ENCODE results near the gene SMG6. TPM values are rescaled to one million over a fixed set of nuclear protein-coding genes. Genes with fewer than 3 reads are reported as not detected.
A peak's percentile ranks its signal among the peaks of the same experiment; 100 is the strongest.

Gene SMG6
- total RNA-seq, 1 donor from 2014 or later: 38.1 TPM

GRCh38 chr17:2336215-2336851, 32.7 kb upstream of the SMG6 start, which contains the start of gene TSR1:
Gene TSR1 (minus strand): TSS chr17:2336457. CDS start chr17:2336427, 30 bp downstream.
- peaks cover 10% of the 10 kb centered on the region for H3K27me3 Mint-ChIP-seq (ENCODE audit: unreplicated experiment)
- no peaks in the 10 kb centered on the region for H3K9me3 Mint-ChIP-seq (ENCODE audit: unreplicated experiment)
- TF ChIP-seq CTCF (IDR thresholded peaks at IDR 0.05; ENCODE audit: unreplicated experiment): no peak
- peaks cover 10% of the 10 kb centered on the region for H3K36me3 Mint-ChIP-seq (ENCODE audit: low read depth, unreplicated experiment)
- peak within 1 kb of the TSS; percentile 89 for H3K27ac Mint-ChIP-seq (ENCODE audit: unreplicated experiment)
- DNase-seq (ENCODE audit: low spot score): peak; percentile 91
- peak within 1 kb of the TSS; percentile 99 for H3K4me3 Mint-ChIP-seq (ENCODE audit: unreplicated experiment)
- H3K4me1 Mint-ChIP-seq (ENCODE audit: unreplicated experiment): peaks cover 12% of the 10 kb centered on the region

GRCh38 chr17:2335726-2336214, 32.2 kb upstream of the SMG6 start:
- TF ChIP-seq CTCF (IDR thresholded peaks at IDR 0.05; ENCODE audit: unreplicated experiment): no peak
- H3K9me3 Mint-ChIP-seq (ENCODE audit: unreplicated experiment): no peaks in the 10 kb centered on the region
- peak overlapping the region; percentile 99 for H3K4me3 Mint-ChIP-seq (ENCODE audit: unreplicated experiment)
- H3K36me3 Mint-ChIP-seq (ENCODE audit: low read depth, unreplicated experiment): peaks cover 10% of the 10 kb centered on the region
- peaks cover 10% of the 10 kb centered on the region for H3K27me3 Mint-ChIP-seq (ENCODE audit: unreplicated experiment)
- H3K27ac Mint-ChIP-seq (ENCODE audit: unreplicated experiment): peak overlapping the region; percentile 89
- peak; percentile 16 for DNase-seq (ENCODE audit: low spot score)
- H3K4me1 Mint-ChIP-seq (ENCODE audit: unreplicated experiment): peaks cover 12% of the 10 kb centered on the region

DNA sequence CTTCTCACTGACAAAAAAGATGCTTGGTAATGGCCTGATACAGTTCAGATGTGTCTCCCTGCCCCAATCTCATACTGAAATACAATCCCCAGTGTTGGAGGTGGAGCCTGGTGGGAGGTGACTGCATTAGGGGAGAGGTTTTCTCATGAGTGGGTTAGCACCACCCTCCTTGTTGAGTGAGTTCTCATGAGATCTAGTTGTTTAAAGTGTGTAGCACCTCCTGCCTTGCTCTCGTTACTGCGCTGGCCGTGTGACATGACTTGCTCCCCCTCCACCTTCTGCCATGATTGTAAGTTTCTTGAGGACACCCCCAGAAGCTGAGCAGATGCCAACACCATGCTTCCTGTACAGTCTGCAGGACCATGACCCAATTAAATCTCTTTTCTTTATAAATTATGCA, 27.7 kb upstream of the SMG6 start:
- Mint-ChIP-seq H3K36me3 (ENCODE audit: low read depth, unreplicated experiment) (peaks cover 20% of the 10 kb centered on the region), H3K4me1 (ENCODE audit: unreplicated experiment) (peaks cover 12% of the 10 kb centered on the region), H3K27ac (ENCODE audit: unreplicated experiment) (no peak overlapping the region), H3K4me3 (ENCODE audit: unreplicated experiment) (no peak overlapping the region), H3K27me3 (ENCODE audit: unreplicated experiment) (peaks cover 6% of the 10 kb centered on the region), H3K9me3 (ENCODE audit: unreplicated experiment) (no peaks in the 10 kb centered on the region)
- no peak for DNase-seq (ENCODE audit: low spot score)
- TF ChIP-seq CTCF (IDR thresholded peaks at IDR 0.05; ENCODE audit: unreplicated experiment): no peak

DNA sequence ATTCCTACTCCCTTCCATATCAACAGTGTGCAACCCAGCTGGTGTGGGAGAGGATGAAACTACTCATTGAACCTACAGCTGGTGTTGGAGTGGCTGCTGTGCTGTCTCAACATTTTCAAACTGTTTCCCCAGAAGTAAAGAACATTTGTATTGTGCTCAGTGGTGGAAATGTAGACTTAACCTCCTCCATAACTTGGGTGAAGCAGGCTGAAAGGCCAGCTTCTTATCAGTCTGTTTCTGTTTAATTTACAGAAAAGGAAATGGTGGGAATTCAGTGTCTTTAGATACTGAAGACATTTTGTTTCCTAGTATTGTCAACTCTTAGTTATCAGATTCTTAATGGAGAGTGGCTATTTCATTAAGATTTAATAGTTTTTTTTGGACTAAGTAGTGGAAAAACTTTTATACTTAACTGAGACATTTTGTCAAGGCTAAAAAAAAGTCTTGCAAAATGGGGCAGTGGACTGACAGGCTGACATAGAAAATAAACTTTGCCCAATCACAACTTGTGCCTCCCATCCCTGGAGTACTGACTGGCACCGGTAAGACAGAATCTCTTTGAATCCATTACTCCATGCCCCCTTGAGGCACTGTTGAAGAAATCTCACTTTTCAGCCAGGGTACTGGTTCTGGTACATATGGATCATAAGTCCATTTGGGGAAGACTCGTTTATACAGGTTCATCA, 20.2 kb upstream of the SMG6 start:
- Mint-ChIP-seq H3K36me3 (ENCODE audit: low read depth, unreplicated experiment) (peaks cover 38% of the 10 kb centered on the region), H3K27me3 (ENCODE audit: unreplicated experiment) (peaks cover 2% of the 10 kb centered on the region), H3K4me3 (ENCODE audit: unreplicated experiment) (no peak overlapping the region), H3K9me3 (ENCODE audit: unreplicated experiment) (no peaks in the 10 kb centered on the region), H3K4me1 (ENCODE audit: unreplicated experiment) (no peaks in the 10 kb centered on the region), H3K27ac (ENCODE audit: unreplicated experiment) (no peak overlapping the region)
- DNase-seq (ENCODE audit: low spot score): no peak
- TF ChIP-seq CTCF (IDR thresholded peaks at IDR 0.05; ENCODE audit: unreplicated experiment): no peak

DNA sequence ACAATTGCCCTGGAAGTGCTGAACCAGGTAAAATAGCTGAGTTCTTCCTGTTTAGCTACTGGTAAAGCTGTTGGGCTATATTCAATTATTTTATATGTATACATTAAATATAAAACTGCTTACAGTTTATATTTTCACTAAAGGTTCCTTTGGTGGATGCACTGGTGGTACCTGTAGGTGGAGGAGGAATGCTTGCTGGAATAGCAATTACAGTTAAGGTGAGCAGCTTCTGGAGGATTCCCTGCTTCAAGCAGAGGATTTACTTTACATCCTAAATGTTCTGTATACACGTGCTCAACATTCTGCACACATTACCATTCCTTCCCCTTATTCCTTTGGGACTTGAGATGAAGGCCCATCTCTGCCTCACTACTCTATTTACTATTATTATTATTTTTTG, 17.8 kb upstream of the SMG6 start:
- Mint-ChIP-seq H3K9me3 (ENCODE audit: unreplicated experiment) (no peaks in the 10 kb centered on the region), H3K27ac (ENCODE audit: unreplicated experiment) (no peak overlapping the region), H3K36me3 (ENCODE audit: low read depth, unreplicated experiment) (peaks cover 35% of the 10 kb centered on the region), H3K4me1 (ENCODE audit: unreplicated experiment) (no peaks in the 10 kb centered on the region), H3K27me3 (ENCODE audit: unreplicated experiment) (peaks cover 2% of the 10 kb centered on the region), H3K4me3 (ENCODE audit: unreplicated experiment) (no peak overlapping the region)
- TF ChIP-seq CTCF (IDR thresholded peaks at IDR 0.05; ENCODE audit: unreplicated experiment): no peak
- DNase-seq (ENCODE audit: low spot score): no peak

All from endothelial cell (in vitro differentiated cells).